HUDEP-2 (cell line): ENCODE data around the gene LILRB5.
"Not testable (repeated sequence)": the region's sequence is repeated elsewhere in the genome, so short reads cannot be mapped to it uniquely, and the experiment has no call there.

Source experiments
- DNase-seq, 76 experiments: peaks; one replicate each; lab custom pipeline; 2025; ENCODE audit not compliant: unreplicated experiment in 76 of 76; lab: John Stamatoyannopoulos, UW

LILRB5 gene

DNA sequence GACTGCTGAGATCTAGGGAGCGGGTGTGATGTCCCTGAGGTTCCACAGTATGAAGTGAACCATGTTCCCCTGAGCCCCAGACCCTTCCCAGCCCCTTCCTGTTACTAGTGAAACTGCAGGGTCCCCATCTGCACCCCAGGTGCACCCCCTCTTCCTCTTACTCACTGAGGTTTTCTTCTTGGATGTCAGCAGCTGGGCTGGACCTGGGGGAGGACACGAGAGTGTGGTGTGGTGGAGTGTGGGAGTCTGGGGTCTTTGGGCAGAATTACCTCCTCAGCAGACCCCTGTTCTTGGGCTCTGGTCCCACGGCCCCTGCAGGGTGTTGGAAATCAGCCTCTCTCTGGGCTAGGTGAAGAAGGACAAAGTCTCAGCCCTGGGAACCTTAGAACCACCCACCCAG is 11.1 kb downstream of the LILRB5 start:
- no peak for DNase-seq

GRCh38 chr19:54243809-54244208 is 13.3 kb downstream of the LILRB5 start:
- not testable (repeated sequence) for DNase-seq

DNA sequence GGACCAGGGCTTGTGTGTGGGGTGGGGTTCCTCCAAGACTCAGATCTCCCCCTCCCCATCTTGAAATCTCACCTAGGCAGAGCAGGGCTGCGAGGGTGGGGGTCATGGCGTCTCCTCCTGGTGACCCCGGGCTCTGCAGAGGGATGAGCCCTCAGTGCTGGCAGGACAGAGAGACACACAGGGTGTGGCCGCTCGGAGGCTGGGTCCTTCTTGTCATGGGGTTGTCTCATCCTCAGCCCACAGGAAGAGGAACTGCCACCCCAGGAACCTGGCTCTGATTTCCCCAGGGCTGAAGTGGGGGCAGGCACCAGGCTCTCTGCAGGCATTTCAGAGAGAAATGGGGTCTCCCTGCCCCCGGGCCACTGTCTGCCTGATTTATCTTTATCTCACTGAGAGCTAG is 14.4 kb downstream of the LILRB5 start, which contains the start of gene LILRA6:
TSS of gene LILRA6 (minus strand) at position 145 of the 400 bp plus-strand sequence.
- DNase-seq, result not testable (repeated sequence)

- not testable (repeated sequence) for DNase-seq
Measured at GRCh38 chr19:54242234-54242633, 14.8 kb downstream of the LILRB5 start.

DNA sequence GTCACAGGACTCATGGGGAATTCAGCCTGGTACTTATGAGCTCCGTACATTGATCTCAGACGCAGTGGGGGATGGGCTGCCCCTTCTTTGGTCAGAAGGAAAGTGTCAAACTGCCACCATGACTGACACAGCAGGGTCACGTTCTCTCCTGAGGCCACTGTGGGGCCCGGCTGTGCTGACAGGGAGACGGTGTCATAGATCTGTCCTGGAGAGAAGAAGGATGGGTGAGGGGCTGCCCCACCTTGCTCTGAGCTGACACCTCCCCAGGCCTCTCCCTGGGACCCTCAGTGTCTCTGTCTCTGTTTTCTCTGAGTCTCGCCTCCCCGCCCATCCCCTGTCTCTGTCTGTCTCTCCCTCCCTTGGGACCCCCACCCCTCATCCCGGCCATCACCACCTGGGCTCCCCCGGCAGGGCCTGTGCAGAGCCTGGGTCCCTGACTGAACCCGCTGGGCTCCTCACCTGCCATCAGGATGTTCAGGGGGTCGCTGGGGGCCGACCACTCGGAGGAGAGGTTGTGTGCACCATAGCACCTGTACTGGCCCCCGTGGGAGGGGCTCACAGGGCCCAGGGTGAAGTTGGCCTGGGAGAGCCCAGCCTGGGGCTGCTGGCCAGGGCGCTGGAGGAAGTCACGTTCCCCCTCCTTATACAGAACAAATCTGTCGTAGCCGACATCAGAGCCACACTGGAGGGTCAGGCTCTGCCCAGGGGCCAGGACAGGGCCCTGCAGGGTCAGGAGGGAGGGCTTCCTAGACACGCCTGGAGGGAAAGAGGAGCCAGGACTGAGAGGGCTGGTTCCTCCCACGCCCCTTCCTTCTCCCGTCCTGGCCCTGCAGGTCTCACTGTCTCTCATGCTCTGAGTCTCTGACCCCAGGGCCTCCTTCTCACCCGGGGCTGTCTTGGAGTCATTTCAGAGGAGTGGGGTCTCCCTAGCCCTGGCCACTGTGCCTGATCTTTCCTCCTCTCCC is 16.4 kb downstream of the LILRB5 start:
- not testable (repeated sequence) for DNase-seq

- DNase-seq, result not testable (repeated sequence)
Measured at GRCh38 chr19:54239491-54240371, 17.3 kb downstream of the LILRB5 start.

DNA sequence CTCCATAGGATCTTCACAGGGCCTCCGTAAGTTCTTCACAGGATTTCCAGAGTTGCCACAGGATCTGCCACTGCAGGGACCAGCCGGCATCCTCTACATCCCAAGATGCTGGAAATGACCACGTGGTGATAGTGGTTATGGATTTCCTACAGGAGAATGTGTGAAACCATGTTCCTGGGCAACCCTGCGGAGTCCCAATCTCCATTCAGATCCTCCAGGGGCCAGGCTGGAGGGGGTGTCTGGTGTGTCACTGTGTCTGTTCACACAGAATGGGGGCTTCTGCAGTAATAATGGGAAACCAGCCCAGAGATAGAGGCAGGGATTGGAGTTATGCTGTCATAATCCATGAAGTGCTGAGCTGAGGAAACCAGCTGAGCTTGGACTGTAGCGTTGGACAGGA is 23.1 kb downstream of the LILRB5 start:
- no peak for DNase-seq

GRCh38 chr19:54231077-54231931 is 25.8 kb downstream of the LILRB5 start:
- DNase-seq, result peak in 75 of 76 experiments; percentile 51 to 94 (median 86)

GRCh38 chr19:54230031-54230430 is 27.0 kb downstream of the LILRB5 start:
- DNase-seq, result no peak

DNA sequence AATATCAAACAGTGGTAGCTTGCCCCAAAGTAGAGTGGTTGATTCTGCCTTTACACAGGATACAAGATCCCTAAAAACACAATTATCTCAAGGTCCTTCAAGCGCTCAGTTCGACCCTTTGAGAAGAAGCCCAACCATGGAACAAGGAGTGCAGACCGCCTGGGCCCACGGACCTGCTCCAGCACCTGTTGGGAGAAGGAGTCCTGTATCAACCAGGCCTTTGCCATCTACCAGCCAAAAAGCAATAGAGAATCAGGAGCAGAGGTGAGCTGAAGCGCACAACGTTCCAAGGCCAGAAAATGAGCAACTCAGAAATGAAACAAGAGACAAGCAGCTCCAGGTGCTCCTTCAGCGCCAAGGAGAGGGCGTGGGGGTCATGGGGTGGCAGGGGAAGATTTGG is 27.9 kb downstream of the LILRB5 start:
- DNase-seq, result no peak

- not testable (repeated sequence) for DNase-seq
Measured at GRCh38 chr19:54224619-54225018, 32.5 kb downstream of the LILRB5 start.

GRCh38 chr19:54223937-54224281 is 33.2 kb downstream of the LILRB5 start:
- DNase-seq, result not testable (repeated sequence)

- DNase-seq, result not testable (repeated sequence)
Measured at GRCh38 chr19:54223277-54223936, 33.7 kb downstream of the LILRB5 start.

- peak in 1 of 76 experiments; percentile 12 for DNase-seq
Measured at GRCh38 chr19:54222474-54223276, 34.4 kb downstream of the LILRB5 start, which contains the start of gene LILRB3. Gene LILRB3, minus strand, starts transcription at chr19:54223007. Its CDS starts 31 bp downstream, at chr19:54222976.

DNA sequence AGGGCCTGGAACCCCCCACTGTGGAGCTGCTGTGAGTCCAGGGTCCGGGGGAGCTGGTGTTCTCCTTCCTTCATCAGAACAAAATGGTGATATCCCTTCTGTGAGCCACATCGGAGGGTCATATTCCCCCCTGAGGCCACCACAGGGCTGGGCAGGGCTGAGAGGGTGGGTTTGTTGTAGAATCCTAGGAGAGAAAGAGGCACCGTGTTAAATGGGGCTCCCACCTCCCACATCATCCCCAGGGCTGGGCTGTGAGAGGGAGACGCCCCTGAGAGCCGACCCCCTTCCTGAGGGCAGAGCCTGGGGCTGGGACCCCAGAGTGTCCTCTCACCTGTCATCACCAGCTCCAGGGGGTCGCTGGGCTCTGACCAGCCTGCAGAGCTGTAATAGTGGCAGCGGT is 35.1 kb downstream of the LILRB5 start:
- DNase-seq, result not testable (repeated sequence)

GRCh38 chr19:54219702-54220101 is 37.4 kb downstream of the LILRB5 start:
- not testable (repeated sequence) for DNase-seq

DNA sequence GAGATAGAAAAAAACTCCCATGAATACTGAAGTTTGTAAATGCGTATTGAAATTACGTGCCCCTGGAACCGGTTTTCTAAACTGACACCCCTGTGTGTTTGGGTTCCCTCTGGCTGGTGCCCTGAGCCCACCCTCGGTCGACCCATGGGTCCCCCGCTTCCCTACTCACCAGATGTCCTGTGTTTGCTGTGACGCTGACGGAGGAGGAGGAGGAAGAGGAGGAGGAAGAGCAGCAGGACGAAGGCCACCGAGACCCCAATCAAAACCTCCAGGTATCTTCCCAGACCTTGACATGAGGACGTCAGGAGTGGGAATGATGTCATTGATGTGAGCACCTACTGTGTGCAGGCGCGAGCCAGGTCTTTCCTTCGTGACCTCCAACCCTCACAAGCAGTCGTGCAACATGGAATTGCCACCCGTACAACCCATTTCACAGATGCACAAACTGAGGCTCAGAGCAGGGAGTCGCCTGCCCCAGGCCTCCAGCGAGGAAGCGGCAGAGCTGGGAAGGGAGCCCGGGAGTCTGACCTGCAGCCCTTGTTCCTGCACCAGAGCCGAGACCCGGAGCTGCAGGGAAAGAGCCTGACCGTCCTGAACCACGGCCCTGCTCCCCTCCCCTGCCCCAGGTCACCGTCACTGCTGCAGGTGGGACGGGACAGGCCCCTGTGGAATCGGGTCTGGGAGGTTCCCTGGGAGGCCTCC is 38.0 kb downstream of the LILRB5 start:
- no peak for DNase-seq

- no peak for DNase-seq
Measured at GRCh38 chr19:54218259-54218658, 38.8 kb downstream of the LILRB5 start.
